Endothelial cell (in vitro differentiated cells): Measurements from ENCODE around the gene STIMATE. TPM values are rescaled to one million over a fixed set of nuclear protein-coding genes. Genes with fewer than 3 reads are reported as not detected.

Source experiments
- DNase-seq: peaks from one replicate; pipeline ENCODE4 v3.0.0; 2021; ENCODE audit warnings: low spot score
- H3K27ac Mint-ChIP-seq: one replicate; pipeline ENCODE4 v1.8.0; 2021; ENCODE audit warnings: mixed read lengths, inconsistent platforms; ENCODE audit not compliant: unreplicated experiment
- H3K27me3 Mint-ChIP-seq: one replicate; pipeline ENCODE4 v1.8.0; 2021; ENCODE audit warnings: mild to moderate bottlenecking, moderate library complexity, mixed read lengths, inconsistent platforms; ENCODE audit not compliant: unreplicated experiment
- H3K36me3 Mint-ChIP-seq: one replicate; pipeline ENCODE4 v1.8.0; 2021; ENCODE audit warnings: mild to moderate bottlenecking, low read depth, mixed read lengths, inconsistent platforms; ENCODE audit not compliant: unreplicated experiment
- H3K4me1 Mint-ChIP-seq: one replicate; pipeline ENCODE4 v1.8.0; 2021; ENCODE audit warnings: mild to moderate bottlenecking, mixed read lengths, inconsistent platforms; ENCODE audit not compliant: unreplicated experiment
- H3K4me3 Mint-ChIP-seq: one replicate; pipeline ENCODE4 v1.8.0; 2021; ENCODE audit warnings: mild to moderate bottlenecking, mixed read lengths, inconsistent platforms; ENCODE audit not compliant: unreplicated experiment
- H3K9me3 Mint-ChIP-seq: one replicate; pipeline ENCODE4 v1.8.0; 2021; ENCODE audit warnings: mixed read lengths, inconsistent platforms; ENCODE audit not compliant: unreplicated experiment
- total RNA-seq: library from RNA; stranded (reverse); fragmentation: NEBNext Ultra II Directional; extraction: Animal tissue kit (Norgen Biotek cat#: 25700); gene quantifications from one replicate; pipeline ENCODE4 v1.2.1, GENCODE V29; 2021; ENCODE audit not compliant: unreplicated experiment
- TF ChIP-seq, protein P1 (sequence below): fragments of 200-600 bp; sonication (generic); IDR thresholded peaks from one replicate; pipeline ENCODE4 v1.5.0; 2021; ENCODE audit warnings: antibody characterized with exemption; ENCODE audit not compliant: unreplicated experiment

STIMATE gene
- total RNA-seq, 1 donor from 2014 or later = 24.5 TPM

DNA sequence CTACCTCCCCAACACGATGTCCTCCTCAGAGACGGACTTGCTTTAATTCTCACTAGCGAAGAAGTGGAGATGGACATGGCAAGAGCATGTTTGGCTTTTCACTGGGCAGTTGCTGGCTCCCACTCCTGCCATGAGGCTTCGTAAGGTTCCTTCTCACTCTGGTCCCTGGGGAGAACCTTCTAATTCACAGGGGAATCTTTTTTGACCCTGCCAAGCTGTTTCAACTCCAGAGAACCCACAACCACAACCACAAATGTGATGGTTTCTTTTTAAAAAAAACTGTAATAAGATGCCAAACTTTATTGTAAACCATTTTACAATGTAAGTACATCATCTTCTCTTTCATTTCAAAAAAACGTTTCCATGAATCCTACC is 60.9 kb downstream of the STIMATE start:
- no peak overlapping the region for H3K4me3 Mint-ChIP-seq
- peaks cover 3% of the 10 kb centered on the region for H3K27me3 Mint-ChIP-seq
- peaks cover 18% of the 10 kb centered on the region for H3K36me3 Mint-ChIP-seq
- H3K27ac Mint-ChIP-seq = no peak overlapping the region
- peaks cover 2% of the 10 kb centered on the region for H3K4me1 Mint-ChIP-seq
- no peaks in the 10 kb centered on the region for H3K9me3 Mint-ChIP-seq
- DNase-seq = no peak
- TF ChIP-seq, protein P1, sequence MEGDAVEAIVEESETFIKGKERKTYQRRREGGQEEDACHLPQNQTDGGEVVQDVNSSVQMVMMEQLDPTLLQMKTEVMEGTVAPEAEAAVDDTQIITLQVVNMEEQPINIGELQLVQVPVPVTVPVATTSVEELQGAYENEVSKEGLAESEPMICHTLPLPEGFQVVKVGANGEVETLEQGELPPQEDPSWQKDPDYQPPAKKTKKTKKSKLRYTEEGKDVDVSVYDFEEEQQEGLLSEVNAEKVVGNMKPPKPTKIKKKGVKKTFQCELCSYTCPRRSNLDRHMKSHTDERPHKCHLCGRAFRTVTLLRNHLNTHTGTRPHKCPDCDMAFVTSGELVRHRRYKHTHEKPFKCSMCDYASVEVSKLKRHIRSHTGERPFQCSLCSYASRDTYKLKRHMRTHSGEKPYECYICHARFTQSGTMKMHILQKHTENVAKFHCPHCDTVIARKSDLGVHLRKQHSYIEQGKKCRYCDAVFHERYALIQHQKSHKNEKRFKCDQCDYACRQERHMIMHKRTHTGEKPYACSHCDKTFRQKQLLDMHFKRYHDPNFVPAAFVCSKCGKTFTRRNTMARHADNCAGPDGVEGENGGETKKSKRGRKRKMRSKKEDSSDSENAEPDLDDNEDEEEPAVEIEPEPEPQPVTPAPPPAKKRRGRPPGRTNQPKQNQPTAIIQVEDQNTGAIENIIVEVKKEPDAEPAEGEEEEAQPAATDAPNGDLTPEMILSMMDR = no peak

DNA sequence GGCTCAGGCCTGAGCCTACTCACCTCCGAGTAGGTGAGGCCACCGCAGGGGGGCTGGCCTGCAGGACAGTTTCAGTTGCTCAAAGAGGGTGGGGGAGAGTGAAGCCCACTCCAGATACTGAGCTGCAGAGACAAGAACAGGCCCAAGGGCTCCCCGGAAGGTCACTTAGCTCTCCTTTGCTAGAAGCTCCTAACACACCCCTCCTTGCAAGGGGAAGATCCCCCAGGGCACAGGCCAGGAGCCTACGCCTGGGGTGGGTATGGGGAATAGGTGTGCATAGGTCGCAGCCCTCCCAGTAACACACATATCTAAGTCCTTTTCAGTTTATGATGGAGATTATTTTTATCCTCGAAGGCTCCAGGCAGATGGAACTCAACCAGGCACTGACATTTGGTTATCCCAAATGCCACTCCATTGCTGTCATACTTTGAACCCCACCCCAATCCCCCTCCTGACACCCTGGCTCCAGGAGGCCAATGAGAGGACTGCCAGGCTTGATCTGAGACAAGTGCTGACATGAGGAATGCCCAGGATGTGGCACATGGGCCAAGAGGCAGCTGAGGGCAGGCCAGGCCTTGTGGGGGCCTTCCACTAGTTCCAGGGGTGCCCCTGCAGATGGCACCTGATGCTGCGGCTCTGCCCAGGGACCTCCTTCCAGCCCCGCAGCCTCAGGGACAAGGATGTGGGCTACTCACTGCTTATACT is 61.4 kb downstream of the STIMATE start:
- H3K27ac Mint-ChIP-seq = no peak overlapping the region
- peaks cover 2% of the 10 kb centered on the region for H3K4me1 Mint-ChIP-seq
- H3K27me3 Mint-ChIP-seq = peaks cover 3% of the 10 kb centered on the region
- H3K36me3 Mint-ChIP-seq = peaks cover 15% of the 10 kb centered on the region
- TF ChIP-seq, protein P1 = no peak
- H3K4me3 Mint-ChIP-seq = no peak overlapping the region
- no peak for DNase-seq
- H3K9me3 Mint-ChIP-seq = no peaks in the 10 kb centered on the region

DNA sequence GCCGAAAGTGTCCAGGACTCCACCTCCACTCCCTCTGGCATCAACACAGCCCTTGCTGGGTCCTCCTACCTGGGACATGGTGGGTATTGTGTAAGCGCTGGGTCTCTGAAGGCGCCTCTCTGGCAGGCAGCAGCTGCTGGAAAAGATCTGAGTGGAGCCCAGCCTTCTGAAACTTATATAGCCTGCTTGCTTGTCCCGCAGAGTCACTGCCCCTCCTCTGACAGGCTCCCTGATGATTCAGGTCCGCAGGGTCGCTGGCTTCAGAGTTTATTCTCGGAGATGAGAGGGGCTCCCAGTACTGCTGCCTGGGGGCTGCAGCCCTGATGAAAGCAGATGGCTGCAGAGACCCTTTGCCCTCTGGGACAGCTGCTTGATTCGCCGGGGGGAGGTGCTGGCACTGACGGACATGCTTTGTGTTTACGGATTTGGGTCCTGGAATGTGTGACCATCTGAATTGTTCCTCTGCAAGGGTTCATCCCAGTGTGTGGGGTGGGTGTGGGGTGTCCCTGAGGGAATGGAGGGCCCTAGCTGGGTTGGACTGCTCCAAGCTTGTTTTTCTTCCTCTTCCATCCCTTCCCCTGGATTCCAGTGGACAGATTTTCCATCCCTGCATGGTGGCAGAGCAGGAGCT is 62.4 kb downstream of the STIMATE start, which contains the start of gene MUSTN1:
MUSTN1 (minus strand) TSS at position 149 of the 631 bp plus-strand sequence; CDS start at position 78, 71 bp downstream.
- H3K27me3 Mint-ChIP-seq = peaks cover 3% of the 10 kb centered on the region
- no peak within 1 kb of the TSS for H3K27ac Mint-ChIP-seq
- H3K9me3 Mint-ChIP-seq = no peaks in the 10 kb centered on the region
- DNase-seq = no peak
- peaks cover 2% of the 10 kb centered on the region for H3K4me1 Mint-ChIP-seq
- H3K4me3 Mint-ChIP-seq = no peak within 1 kb of the TSS
- TF ChIP-seq, protein P1 = no peak
- peaks cover 11% of the 10 kb centered on the region for H3K36me3 Mint-ChIP-seq

DNA sequence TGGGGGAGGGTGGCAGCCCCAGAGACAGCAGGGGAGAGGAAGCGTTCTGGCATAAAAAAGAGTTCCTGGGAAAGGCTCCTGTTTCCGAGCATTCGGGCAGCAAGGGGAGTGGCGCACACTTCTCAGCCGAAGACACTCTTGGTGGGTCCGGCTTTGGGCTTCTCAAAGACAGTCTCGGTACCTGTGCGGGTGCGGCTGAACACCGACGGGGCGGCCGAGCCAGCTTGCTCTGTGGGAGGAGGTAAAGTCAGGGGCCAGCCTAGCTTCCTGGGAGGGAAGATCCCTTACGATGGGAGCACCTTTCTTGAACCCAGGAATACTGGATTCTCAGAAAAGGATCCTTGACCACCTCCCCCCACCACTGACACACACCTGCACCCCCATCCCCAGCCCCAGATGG is 64.1 kb downstream of the STIMATE start:
- peaks cover 2% of the 10 kb centered on the region for H3K4me1 Mint-ChIP-seq
- peaks cover 10% of the 10 kb centered on the region for H3K36me3 Mint-ChIP-seq
- TF ChIP-seq, protein P1 = no peak
- H3K27ac Mint-ChIP-seq = no peak overlapping the region
- peaks cover 3% of the 10 kb centered on the region for H3K27me3 Mint-ChIP-seq
- DNase-seq = no peak
- no peak overlapping the region for H3K4me3 Mint-ChIP-seq
- no peaks in the 10 kb centered on the region for H3K9me3 Mint-ChIP-seq
